ENCODE data around the gene COTL1. TPM values are rescaled to one million over a fixed set of nuclear protein-coding genes. Genes with fewer than 3 reads are reported as not detected.

Gene COTL1
- total and polyA plus RNA-seq, 2 of the 13 experiments (the other 11 are each of a cell fraction or from before 2014, with no cell fraction given) = 8.7 to 16.9 TPM

DNA sequence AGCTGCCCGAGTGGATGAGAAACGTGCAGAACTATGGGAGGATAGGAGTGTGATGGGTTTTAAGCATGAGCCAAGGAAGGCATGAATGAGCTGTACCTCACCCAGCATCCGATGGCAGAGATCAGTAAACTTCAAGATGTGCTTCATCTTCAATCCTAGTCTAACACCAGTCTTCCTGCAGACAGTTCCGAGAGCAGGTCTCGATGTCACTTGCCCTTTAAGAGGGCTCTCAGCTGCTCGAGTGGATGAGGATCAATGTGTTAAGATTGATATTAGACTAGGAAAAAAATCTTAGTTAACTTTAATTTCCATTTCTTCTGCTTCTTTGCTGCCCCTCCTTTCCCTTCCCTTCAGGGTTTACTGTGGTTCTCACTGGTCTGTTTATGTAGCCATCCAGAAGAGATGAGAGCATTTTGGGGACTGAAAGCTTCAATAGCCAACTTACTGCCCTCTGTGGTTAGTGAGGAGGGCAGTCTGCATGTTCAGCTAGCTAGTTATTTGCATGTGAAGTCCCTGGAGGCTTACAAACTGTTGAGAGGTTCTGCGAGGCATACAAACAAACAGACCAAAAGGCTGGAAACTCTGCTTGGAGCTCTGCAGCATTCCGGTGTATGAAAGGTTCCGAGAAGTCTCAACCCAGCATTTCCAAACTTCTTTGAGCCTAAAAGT lies 45.7 kb upstream of the COTL1 start (continued):
- TF ChIP-seq ZNF782 (CRISPR knock-in tag; IDR thresholded peaks at IDR 0.05; ENCODE audit: borderline replicate concordance) (no peak), ZNF788 (CRISPR knock-in tag; IDR thresholded peaks at IDR 0.05; ENCODE audit: borderline replicate concordance) (no peak), ZNF737 (CRISPR knock-in tag; IDR thresholded peaks at IDR 0.05; ENCODE audit: borderline replicate concordance) (no peak), ZFP62 (CRISPR knock-in tag; IDR thresholded peaks at IDR 0.05) (no peak), MZF1 (CRISPR knock-in tag; IDR thresholded peaks at IDR 0.05; ENCODE audit: borderline replicate concordance) (no peak), ZNF605 (CRISPR knock-in tag; IDR thresholded peaks at IDR 0.05) (no peak), ZNF20 (CRISPR knock-in tag; IDR thresholded peaks at IDR 0.05) (no peak), MXI1 (IDR thresholded peaks at IDR 0.05; ENCODE audit: borderline replicate concordance, low read depth, low read length) (no peak), ZFP36L2 (CRISPR knock-in tag; IDR thresholded peaks at IDR 0.05) (no peak)
- TF ChIP-seq, protein P1, sequence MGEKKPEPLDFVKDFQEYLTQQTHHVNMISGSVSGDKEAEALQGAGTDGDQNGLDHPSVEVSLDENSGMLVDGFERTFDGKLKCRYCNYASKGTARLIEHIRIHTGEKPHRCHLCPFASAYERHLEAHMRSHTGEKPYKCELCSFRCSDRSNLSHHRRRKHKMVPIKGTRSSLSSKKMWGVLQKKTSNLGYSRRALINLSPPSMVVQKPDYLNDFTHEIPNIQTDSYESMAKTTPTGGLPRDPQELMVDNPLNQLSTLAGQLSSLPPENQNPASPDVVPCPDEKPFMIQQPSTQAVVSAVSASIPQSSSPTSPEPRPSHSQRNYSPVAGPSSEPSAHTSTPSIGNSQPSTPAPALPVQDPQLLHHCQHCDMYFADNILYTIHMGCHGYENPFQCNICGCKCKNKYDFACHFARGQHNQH (CRISPR knock-in tag; IDR thresholded peaks at IDR 0.05) = no peak

DNA sequence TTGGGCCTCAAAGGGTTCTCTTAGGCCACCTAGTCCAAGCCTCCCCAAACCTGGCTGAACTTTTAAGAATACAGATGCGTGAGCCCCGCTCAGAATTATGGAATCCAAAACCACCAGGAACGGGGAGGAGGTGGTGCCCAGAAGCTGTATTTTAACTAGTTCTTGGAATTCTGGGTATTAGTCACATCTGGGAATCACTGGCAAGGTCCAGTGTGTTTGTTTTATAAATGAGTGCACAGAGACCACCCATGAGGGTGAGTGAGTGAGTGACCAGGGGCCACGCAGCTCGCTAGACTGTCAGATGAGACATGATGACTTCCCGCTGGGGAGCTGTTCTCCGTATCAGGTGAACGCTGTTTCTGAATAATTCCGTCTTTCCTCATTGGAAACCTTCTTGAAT lies 44.6 kb upstream of the COTL1 start:
- Histone ChIP-seq H3K9ac (ENCODE audit: insufficient read depth, low read depth, low read length) (no peak overlapping the region), H3K4me1 (ENCODE audit: insufficient read depth, low read length) (no peaks in the 10 kb centered on the region), H3K4me3 (replicated peaks in 1 of 3; ENCODE audit: insufficient read depth in 1 of 3, low read depth in 2 of 3, low read length in 3 of 3) (no peak overlapping the region), H3K27me3 (ENCODE audit: control insufficient read depth in 1 of 2, insufficient read depth in 2 of 2, low read length in 2 of 2) (no peaks in the 10 kb centered on the region), H3K79me2 (ENCODE audit: insufficient read depth, low read length) (no peaks in the 10 kb centered on the region), H3K36me3 (replicated peaks in 1 of 2; ENCODE audit: control insufficient read depth in 1 of 2, insufficient read depth in 2 of 2, low read length in 2 of 2) (peaks cover 19 to 64% of the 10 kb centered on the region in 2 experiments), H3K4me2 (ENCODE audit: low read depth, low read length) (no peak overlapping the region), H4K20me1 (ENCODE audit: insufficient read depth, low read length) (no peaks in the 10 kb centered on the region), H3K27ac (ENCODE audit: extremely low read length, insufficient read depth, low read length) (no peak overlapping the region), H2AFZ (ENCODE audit: low read length) (no peak overlapping the region), H3K9me3 (ENCODE audit: low read length) (no peaks in the 10 kb centered on the region)
- FAIRE-seq (no peak), ATAC-seq (no peak), DNase-seq (ENCODE audit: low spot score) (no peak)
- in situ Hi-C loops (cut with HindIII; ENCODE audit: extremely low pct_ligation_motif_present, low pct_unique_long_range_greater_than_20kb) = no loop called here
- no TSS peak for BruUV-seq (replicated peaks)
- POLR2A ChIA-PET = interaction anchor here (0.6 kb wide), 1 partner anchor 85 kb away, joined by 3 read pairs; no protein-coding TSS in a partner anchor
- WGBS (ENCODE audit: low lambda C conversion rate) = 98% methylated on average over 9 of the region's 9 CpGs
- CTCF ChIA-PET (ENCODE audit: low intra/inter-chr PET ratio, low total read pairs) = no interaction called here
- intact Hi-C loops (cut with micrococcal nuclease; ENCODE audit: unreplicated experiment) = no loop called here
- no peak for TF ChIP-seq ZIK1 (CRISPR knock-in tag; IDR thresholded peaks at IDR 0.05; ENCODE audit: borderline replicate concordance, low read depth)
- no peak for TF ChIP-seq SPEN (CRISPR knock-in tag; IDR thresholded peaks at IDR 0.05; ENCODE audit: low read depth)
- TF ChIP-seq ZNF138 (CRISPR knock-in tag; IDR thresholded peaks at IDR 0.05; ENCODE audit: low read depth) = no peak
- no peak for TF ChIP-seq TAF1 (CRISPR knock-in tag; IDR thresholded peaks at IDR 0.05)
- TF ChIP-seq, protein P2, sequence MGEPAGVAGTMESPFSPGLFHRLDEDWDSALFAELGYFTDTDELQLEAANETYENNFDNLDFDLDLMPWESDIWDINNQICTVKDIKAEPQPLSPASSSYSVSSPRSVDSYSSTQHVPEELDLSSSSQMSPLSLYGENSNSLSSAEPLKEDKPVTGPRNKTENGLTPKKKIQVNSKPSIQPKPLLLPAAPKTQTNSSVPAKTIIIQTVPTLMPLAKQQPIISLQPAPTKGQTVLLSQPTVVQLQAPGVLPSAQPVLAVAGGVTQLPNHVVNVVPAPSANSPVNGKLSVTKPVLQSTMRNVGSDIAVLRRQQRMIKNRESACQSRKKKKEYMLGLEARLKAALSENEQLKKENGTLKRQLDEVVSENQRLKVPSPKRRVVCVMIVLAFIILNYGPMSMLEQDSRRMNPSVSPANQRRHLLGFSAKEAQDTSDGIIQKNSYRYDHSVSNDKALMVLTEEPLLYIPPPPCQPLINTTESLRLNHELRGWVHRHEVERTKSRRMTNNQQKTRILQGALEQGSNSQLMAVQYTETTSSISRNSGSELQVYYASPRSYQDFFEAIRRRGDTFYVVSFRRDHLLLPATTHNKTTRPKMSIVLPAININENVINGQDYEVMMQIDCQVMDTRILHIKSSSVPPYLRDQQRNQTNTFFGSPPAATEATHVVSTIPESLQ (CRISPR knock-in tag; conservative IDR thresholded peaks at IDR 0.05) = no peak
- TF ChIP-seq ZNF274 (CRISPR knock-in tag; IDR thresholded peaks at IDR 0.05) = no peak
- TF ChIP-seq ELF4 (CRISPR knock-in tag; IDR thresholded peaks at IDR 0.05; ENCODE audit: borderline replicate concordance) = no peak
- TF ChIP-seq NFYC (CRISPR knock-in tag; IDR thresholded peaks at IDR 0.05) = no peak
- TF ChIP-seq ETS1 (CRISPR knock-in tag; IDR thresholded peaks at IDR 0.05) = no peak
- no peak for TF ChIP-seq ZSCAN30 (CRISPR knock-in tag; IDR thresholded peaks at IDR 0.05)
- no peak for TF ChIP-seq ZNF496 (CRISPR knock-in tag; IDR thresholded peaks at IDR 0.05; ENCODE audit: insufficient replicate concordance)
